ENCODE data around the gene C2.

DNA sequence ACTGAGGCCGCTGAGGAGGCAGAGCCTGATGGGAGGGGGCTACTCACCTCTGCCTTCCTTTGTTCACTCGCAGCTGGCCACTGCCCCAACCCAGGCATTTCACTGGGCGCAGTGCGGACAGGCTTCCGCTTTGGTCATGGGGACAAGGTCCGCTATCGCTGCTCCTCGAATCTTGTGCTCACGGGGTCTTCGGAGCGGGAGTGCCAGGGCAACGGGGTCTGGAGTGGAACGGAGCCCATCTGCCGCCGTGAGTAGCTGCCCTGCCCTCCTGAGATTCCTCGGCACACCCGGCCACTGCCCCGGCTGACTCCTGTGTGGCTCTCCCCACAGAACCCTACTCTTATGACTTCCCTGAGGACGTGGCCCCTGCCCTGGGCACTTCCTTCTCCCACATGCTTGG is 6.0 kb downstream of the C2 start:
- TF ChIP-seq, protein P1, sequence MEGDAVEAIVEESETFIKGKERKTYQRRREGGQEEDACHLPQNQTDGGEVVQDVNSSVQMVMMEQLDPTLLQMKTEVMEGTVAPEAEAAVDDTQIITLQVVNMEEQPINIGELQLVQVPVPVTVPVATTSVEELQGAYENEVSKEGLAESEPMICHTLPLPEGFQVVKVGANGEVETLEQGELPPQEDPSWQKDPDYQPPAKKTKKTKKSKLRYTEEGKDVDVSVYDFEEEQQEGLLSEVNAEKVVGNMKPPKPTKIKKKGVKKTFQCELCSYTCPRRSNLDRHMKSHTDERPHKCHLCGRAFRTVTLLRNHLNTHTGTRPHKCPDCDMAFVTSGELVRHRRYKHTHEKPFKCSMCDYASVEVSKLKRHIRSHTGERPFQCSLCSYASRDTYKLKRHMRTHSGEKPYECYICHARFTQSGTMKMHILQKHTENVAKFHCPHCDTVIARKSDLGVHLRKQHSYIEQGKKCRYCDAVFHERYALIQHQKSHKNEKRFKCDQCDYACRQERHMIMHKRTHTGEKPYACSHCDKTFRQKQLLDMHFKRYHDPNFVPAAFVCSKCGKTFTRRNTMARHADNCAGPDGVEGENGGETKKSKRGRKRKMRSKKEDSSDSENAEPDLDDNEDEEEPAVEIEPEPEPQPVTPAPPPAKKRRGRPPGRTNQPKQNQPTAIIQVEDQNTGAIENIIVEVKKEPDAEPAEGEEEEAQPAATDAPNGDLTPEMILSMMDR (IDR thresholded peaks at IDR 0.05; ENCODE audit: insufficient read depth, low read length, poor library complexity, severe bottlenecking), result no peak
- no peak for TF ChIP-seq EZH2phosphoT487 (conservative IDR thresholded peaks at IDR 0.05; ENCODE audit: low read length)

All from SU-DHL-6 (cell line).